ENCODE results near the gene ZG16. TPM values are rescaled to one million over a fixed set of nuclear protein-coding genes. Genes with fewer than 3 reads are reported as not detected.

Gene ZG16
- total and polyA plus RNA-seq, 2 of the 8 experiments (the other 6 are each of a cell fraction or from before 2014, with no cell fraction given): not detected

- DNase-seq (ENCODE audit: low read depth in 1 of 2, low spot score in 2 of 2): no peak
- 0 out of 4 replicates have a peak, but pooled peaks cover 0 to 1% of the 10 kb centered on the region in 2 experiments for H3K9me3 ChIP-seq (ENCODE audit: insufficient read depth in 2 of 2, low read depth in 1 of 2, low read length in 1 of 2)
- H3K4ac ChIP-seq (replicated peaks; ENCODE audit: insufficient read length, low read depth, low read length): no peak overlapping the region
- peaks cover 12 to 21% of the 10 kb centered on the region in 2 experiments for H4K20me1 ChIP-seq (replicated peaks in 1 of 2; ENCODE audit: control insufficient read depth in 1 of 2, insufficient read depth in 2 of 2, low read length in 2 of 2)
- H2BK12ac ChIP-seq (ENCODE audit: low read depth, low read length): no peak overlapping the region
- no peak overlapping the region for H2BK5ac ChIP-seq (ENCODE audit: low read depth, low read length)
- no peaks in the 10 kb centered on the region for H3K27me3 ChIP-seq (replicated peaks in 1 of 4; ENCODE audit: control insufficient read depth in 3 of 4, extremely low read depth in 1 of 4, insufficient read depth in 3 of 4, low read length in 3 of 4)
- no peak for FAIRE-seq
- no peak overlapping the region for H2AK5ac ChIP-seq (ENCODE audit: low read depth, low read length)
- WGBS, 2 experiments (ENCODE audit: extremely low coverage in 1 of 2, insufficient coverage in 1 of 2, insufficient read length in 1 of 2, insufficient replicate concordance in 2 of 2, low coverage in 1 of 2, low lambda C conversion rate in 2 of 2, missing lambda C conversion rate in 1 of 2): 86% methylated on average over 7 of the region's 7 CpGs; no CpG with 5 or more reads in 1 of the 2 experiments
- H3K56ac ChIP-seq (replicated peaks; ENCODE audit: insufficient read length, low read depth, low read length): no peak overlapping the region
- H2BK20ac ChIP-seq (ENCODE audit: low read length): no peak overlapping the region
- H4K91ac ChIP-seq (replicated peaks; ENCODE audit: insufficient read length, low read length): no peak overlapping the region
- ChIA-PET POLR2A (ENCODE audit: partially characterized antibody) (interaction anchor here (0.6 to 4.0 kb wide), 11 partner anchors 8 to 62 kb away, joined by 3 to 25 read pairs (median 8); partner anchors contain the start of genes KIF22 and ZG16), CTCF (ENCODE audit: partially characterized antibody) (interaction anchor here (1.2 kb wide), 1 partner anchor 43 kb away, joined by 3 read pairs; no protein-coding TSS in a partner anchor)
- no peak overlapping the region for H4K5ac ChIP-seq (ENCODE audit: insufficient read length, low read depth, low read length)
- H3K14ac ChIP-seq (ENCODE audit: insufficient read length): no peak overlapping the region
- H3K9ac ChIP-seq (replicated peaks in 1 of 4; ENCODE audit: extremely low read depth in 1 of 4, low read depth in 3 of 4, low read length in 3 of 4): no peak overlapping the region
- H3K23me2 ChIP-seq (ENCODE audit: low read depth, low read length): peaks cover 3% of the 10 kb centered on the region; the same call in 1 of the 2 replicates
- no peak for TF ChIP-seq YY1 (IDR thresholded peaks at IDR 0.05; ENCODE audit: low read depth, low read length)
- 0 out of 2 replicates have a peak, but pooled peaks have one; percentile 32 for TF ChIP-seq POLR2AphosphoS5 (IDR thresholded peaks at IDR 0.05; ENCODE audit: low read depth, low read length)
- 0 out of 4 replicates have a peak, but pooled peaks of 1 of the 2 experiments have one; percentile 36 for TF ChIP-seq HDAC2 (IDR thresholded peaks at IDR 0.05; ENCODE audit: borderline replicate concordance in 1 of 2, low read depth in 2 of 2, low read length in 2 of 2)
- H3K36me3 ChIP-seq (ENCODE audit: control insufficient read depth in 2 of 4, insufficient read depth in 4 of 4, low read length in 3 of 4): peaks cover 0 to 5% (median under 1%) of the 10 kb centered on the region in 4 experiments; a peak in 4 of 8 replicates
- H3K79me1 ChIP-seq (ENCODE audit: low read depth, low read length): 0 out of 2 replicates have a peak, but pooled peaks cover 2% of the 10 kb centered on the region
- no peak overlapping the region for H3K27ac ChIP-seq (ENCODE audit: low read depth, low read length)
- H3K23ac ChIP-seq (ENCODE audit: insufficient read length): no peak overlapping the region
- H2AFZ ChIP-seq (ENCODE audit: low read length): no peak overlapping the region
- no peak overlapping the region for H2BK120ac ChIP-seq (replicated peaks; ENCODE audit: low read depth, low read length)
- H3K18ac ChIP-seq (ENCODE audit: extremely low read depth, low read length): no peak overlapping the region
- no peak overlapping the region for H3K4me3 ChIP-seq (ENCODE audit: extremely low read depth in 1 of 4, insufficient read depth in 2 of 4, low read depth in 3 of 4, low read length in 4 of 4)
- peaks cover 0 to 4% (median 2%) of the 10 kb centered on the region in 4 experiments; a peak in 4 of 7 replicates for H3K4me1 ChIP-seq (replicated peaks in 1 of 4; ENCODE audit: control insufficient read depth in 3 of 4, insufficient read depth in 4 of 4, low read length in 3 of 4)
- H2BK15ac ChIP-seq (ENCODE audit: low read length): no peak overlapping the region
- H3K4me2 ChIP-seq (ENCODE audit: insufficient read depth in 1 of 2, low read depth in 2 of 2, low read length in 2 of 2): no peak overlapping the region
- no peaks in the 10 kb centered on the region for H3K79me2 ChIP-seq (ENCODE audit: control insufficient read depth in 1 of 2, insufficient read depth in 2 of 2, low read length in 2 of 2)
- H4K8ac ChIP-seq (ENCODE audit: extremely low read depth, insufficient read depth, low read length): no peak overlapping the region
Observed at GRCh38 chr16:29742683-29743275, 35.3 kb upstream of the ZG16 start.
